MCF 10A (cell line): ENCODE results near the gene ZNF688. TPM values are rescaled to one million over a fixed set of nuclear protein-coding genes. Genes with fewer than 3 reads are reported as not detected.

Experiments
- BruUV-seq: library from RNA; stranded (reverse); fragments of 400-500 nt; replicated peaks from 2 replicates; lab custom pipeline; 2021; lab: Mats Ljungman, UMichigan
- CTCF ChIA-PET: fragments of 300-600 bp; sonication (Branson Sonifier 250); formaldehyde crosslinking; extraction: SDS; loops from one replicate; lab custom pipeline; 2021; ENCODE audit warnings: antibody characterized with exemption, inconsistent platforms; lab: Yijun Ruan, JAX
- POLR2A ChIA-PET: fragments of 300-600, 350-650 bp; sonication (Branson Sonifier 250); formaldehyde crosslinking; extraction: SDS; loops from one replicate; lab custom pipeline; 2020; ENCODE audit warnings: antibody characterized with exemption, inconsistent platforms; lab: Yijun Ruan, JAX
- DNase-seq: peaks from one replicate; pipeline ENCODE4 v3.0.0-alpha.2; 2018; ENCODE audit not compliant: unreplicated experiment
- H3K27ac Mint-ChIP-seq: one replicate; pipeline ENCODE4 v1.8.0; 2022; ENCODE audit warnings: mild to moderate bottlenecking, low read depth, mixed read lengths; ENCODE audit not compliant: unreplicated experiment
- H3K27me3 Mint-ChIP-seq: one replicate; pipeline ENCODE4 v1.8.0; 2022; ENCODE audit warnings: mixed read lengths; ENCODE audit not compliant: insufficient read depth, unreplicated experiment
- H3K36me3 Mint-ChIP-seq: one replicate; pipeline ENCODE4 v1.8.0; 2022; ENCODE audit warnings: mild to moderate bottlenecking, moderate library complexity, mixed read lengths; ENCODE audit not compliant: insufficient read depth, unreplicated experiment
- H3K4me1 Mint-ChIP-seq: one replicate; pipeline ENCODE4 v1.8.0; 2022; ENCODE audit warnings: mixed read lengths; ENCODE audit not compliant: insufficient read depth, unreplicated experiment
- H3K4me3 Mint-ChIP-seq: one replicate; pipeline ENCODE4 v1.8.0; 2022; ENCODE audit warnings: mild to moderate bottlenecking, moderate library complexity, mixed read lengths; ENCODE audit not compliant: unreplicated experiment
- H3K9me3 Mint-ChIP-seq: one replicate; pipeline ENCODE4 v1.8.0; 2022; ENCODE audit warnings: mixed read lengths; ENCODE audit not compliant: unreplicated experiment
- intact Hi-C: fragments of 100-400 bp; cut with micrococcal nuclease; formaldehyde crosslinking; loops from 2 replicates; pipeline ENCODE4 v1.14.1; 2022
- total RNA-seq: library from RNA; stranded (reverse); gene quantifications from 2 replicates; pipeline ENCODE4 v1.2.3, GENCODE V29; 2022
- TF ChIP-seq, protein P1 (sequence below): fragments of 200-600 bp; IDR thresholded peaks from one replicate; pipeline ENCODE4 v1.8.0; 2022; ENCODE audit warnings: antibody characterized with exemption, mild to moderate bottlenecking; ENCODE audit not compliant: unreplicated experiment

Gene ZNF688
- total RNA-seq, 1 experiment from 2014 or later: 9.0 TPM

DNA sequence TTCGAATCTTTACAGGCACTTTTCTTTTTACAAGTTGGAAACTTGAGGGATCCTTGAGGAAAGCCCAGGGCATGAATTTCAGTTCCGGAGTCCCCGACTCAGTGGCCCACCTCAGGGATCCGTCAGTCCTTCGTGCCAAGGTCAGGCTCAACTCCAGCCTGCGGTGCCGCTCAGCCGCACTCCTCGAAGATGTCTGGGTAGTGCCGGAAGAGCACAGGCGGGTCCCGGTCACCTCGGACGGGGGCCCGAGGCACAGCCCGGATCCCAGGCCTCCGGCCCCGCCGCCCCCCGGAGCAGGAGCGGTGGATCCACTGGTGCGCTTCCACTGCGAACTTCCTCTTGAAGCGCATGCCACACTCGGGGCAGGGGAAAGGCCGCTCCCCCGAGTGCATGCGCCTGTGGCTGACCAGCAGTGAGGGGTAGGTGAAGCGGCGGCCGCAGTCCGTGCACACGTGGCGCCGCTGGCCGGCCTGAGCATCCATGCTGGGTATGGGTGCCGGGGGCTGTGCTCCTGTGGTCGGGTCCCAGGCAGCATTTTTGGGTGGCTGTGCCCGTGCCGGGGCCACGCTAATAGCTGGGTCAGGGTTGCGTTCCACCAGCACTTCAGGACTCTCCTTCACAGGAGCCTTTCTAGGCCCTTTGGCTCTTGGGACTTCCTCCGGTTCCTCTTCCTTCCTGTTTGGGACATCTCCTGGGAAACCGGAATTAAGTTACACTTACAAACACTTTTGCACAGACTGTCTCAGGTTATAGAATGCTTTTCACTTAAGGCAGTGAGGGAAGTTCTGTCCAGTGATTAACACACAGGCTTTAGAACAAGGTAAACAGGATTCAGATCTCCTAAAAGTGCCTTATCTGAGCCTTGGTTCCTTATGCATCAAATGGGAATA, 1.5 kb downstream of the ZNF688 start:
- intact Hi-C loops: loop anchor here (5.0 kb wide), 1 partner anchor 43 kb away; the partner anchor contains the start of gene ZNF768
- ChIA-PET CTCF (interaction anchor here (0.6 to 3.2 kb wide), 3 partner anchors 35 to 59 kb away, joined by 3 to 15 read pairs (median 5); no protein-coding TSS in a partner anchor), POLR2A (interaction anchor here (2.4 to 3.2 kb wide), 4 partner anchors 12 to 40 kb away, joined by 10 to 45 read pairs (median 32); partner anchors contain the start of genes ZNF689, ZNF747, ZNF764 and ZNF785)
- peak overlapping the region; percentile 95 for H3K27ac Mint-ChIP-seq
- H3K9me3 Mint-ChIP-seq: no peaks in the 10 kb centered on the region
- TF ChIP-seq, protein P1, sequence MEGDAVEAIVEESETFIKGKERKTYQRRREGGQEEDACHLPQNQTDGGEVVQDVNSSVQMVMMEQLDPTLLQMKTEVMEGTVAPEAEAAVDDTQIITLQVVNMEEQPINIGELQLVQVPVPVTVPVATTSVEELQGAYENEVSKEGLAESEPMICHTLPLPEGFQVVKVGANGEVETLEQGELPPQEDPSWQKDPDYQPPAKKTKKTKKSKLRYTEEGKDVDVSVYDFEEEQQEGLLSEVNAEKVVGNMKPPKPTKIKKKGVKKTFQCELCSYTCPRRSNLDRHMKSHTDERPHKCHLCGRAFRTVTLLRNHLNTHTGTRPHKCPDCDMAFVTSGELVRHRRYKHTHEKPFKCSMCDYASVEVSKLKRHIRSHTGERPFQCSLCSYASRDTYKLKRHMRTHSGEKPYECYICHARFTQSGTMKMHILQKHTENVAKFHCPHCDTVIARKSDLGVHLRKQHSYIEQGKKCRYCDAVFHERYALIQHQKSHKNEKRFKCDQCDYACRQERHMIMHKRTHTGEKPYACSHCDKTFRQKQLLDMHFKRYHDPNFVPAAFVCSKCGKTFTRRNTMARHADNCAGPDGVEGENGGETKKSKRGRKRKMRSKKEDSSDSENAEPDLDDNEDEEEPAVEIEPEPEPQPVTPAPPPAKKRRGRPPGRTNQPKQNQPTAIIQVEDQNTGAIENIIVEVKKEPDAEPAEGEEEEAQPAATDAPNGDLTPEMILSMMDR: no peak
- peaks cover 15% of the 10 kb centered on the region for H3K36me3 Mint-ChIP-seq
- BruUV-seq: no TSS peak
- H3K27me3 Mint-ChIP-seq: no peaks in the 10 kb centered on the region
- H3K4me1 Mint-ChIP-seq: peaks cover 25% of the 10 kb centered on the region
- DNase-seq: no peak
- H3K4me3 Mint-ChIP-seq: peak overlapping the region; percentile 75

DNA sequence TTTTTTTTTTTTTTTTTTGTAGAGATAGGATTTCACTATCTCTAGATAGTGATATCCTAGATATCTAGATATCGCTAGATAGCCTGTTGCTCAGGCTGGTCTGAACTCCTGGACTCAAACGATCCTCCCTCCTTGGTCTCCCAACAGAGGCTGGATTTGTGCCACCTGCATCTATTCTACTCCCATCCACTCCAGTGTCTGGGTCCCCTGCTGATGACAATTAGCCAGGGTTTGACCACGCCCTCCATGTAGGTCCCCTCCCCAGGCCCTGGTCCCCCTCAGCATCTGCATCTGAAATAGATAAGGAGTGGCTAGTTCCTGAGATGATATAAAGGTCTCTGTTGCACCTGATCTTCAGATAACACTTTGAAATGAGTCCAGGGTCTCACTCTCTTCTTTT, 2.2 kb downstream of the ZNF688 start:
- Mint-ChIP-seq H3K4me3 (no peak overlapping the region), H3K36me3 (peaks cover 9% of the 10 kb centered on the region), H3K27ac (peak overlapping the region; percentile 95), H3K9me3 (no peaks in the 10 kb centered on the region), H3K27me3 (no peaks in the 10 kb centered on the region), H3K4me1 (peaks cover 25% of the 10 kb centered on the region)
- CTCF ChIA-PET: interaction anchor here (0.6 kb wide), 2 partner anchors 14 to 120 kb away, joined by 3 to 6 read pairs; no protein-coding TSS in a partner anchor
- POLR2A ChIA-PET: interaction anchor here (1.2 to 4.3 kb wide), 4 partner anchors 11 to 51 kb away, joined by 3 to 34 read pairs (median 6); partner anchors contain the start of genes ZNF747 and ZNF764
- TF ChIP-seq, protein P1: no peak
- no peak for DNase-seq
- BruUV-seq: no TSS peak
- intact Hi-C loops: no loop called here

DNA sequence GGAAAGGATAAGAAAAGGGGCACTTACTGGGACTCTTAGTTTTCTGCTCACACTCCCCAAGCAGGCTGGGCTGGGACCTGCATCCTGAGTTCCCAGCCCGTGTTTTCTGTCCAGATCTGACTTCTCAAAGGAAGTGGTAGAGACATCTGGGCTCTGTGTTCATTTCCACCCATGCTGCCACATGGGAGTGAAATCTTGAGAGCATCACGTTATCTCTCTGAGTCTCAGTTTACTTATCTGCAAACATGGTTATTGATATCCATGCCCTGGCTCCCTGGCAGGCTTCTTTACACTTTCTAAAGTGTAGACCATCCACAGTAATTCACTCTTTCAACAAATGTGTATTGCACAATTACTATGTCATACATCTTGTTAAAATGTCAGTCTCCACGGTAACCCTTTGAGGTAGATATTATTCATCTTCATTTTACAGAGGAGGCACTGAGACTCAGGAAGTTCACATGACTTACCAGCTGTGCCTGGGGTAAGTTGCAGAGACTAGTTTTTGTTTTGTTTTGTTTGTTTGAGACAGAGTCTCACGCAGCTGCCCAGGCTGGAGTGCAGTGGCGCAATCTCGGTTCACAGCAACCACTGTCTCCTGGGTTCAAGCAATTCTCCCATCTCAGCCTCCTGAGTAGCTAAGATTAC, 3.4 kb downstream of the ZNF688 start:
- DNase-seq: peak; percentile 95
- no TSS peak for BruUV-seq
- H3K27ac Mint-ChIP-seq: peak overlapping the region; percentile 95
- no peaks in the 10 kb centered on the region for H3K9me3 Mint-ChIP-seq
- intact Hi-C loops: no loop called here
- POLR2A ChIA-PET: interaction anchor here (0.6 to 4.3 kb wide), 14 partner anchors 9 to 197 kb away, joined by 3 to 34 read pairs (median 4); partner anchors contain the start of genes DCTPP1, SEPHS2, TBC1D10B and ZNF689
- TF ChIP-seq, protein P1: no peak
- peaks cover 9% of the 10 kb centered on the region for H3K36me3 Mint-ChIP-seq
- CTCF ChIA-PET: interaction anchor here (0.6 to 1.1 kb wide), 4 partner anchors 10 to 162 kb away, joined by 3 to 5 read pairs (median 4); partner anchors contain the start of genes ZNF764 and ZNF785
- no peaks in the 10 kb centered on the region for H3K27me3 Mint-ChIP-seq
- H3K4me3 Mint-ChIP-seq: peak overlapping the region; percentile 45
- H3K4me1 Mint-ChIP-seq: peaks cover 25% of the 10 kb centered on the region
